Stimulated activated CD4-positive, alpha-beta T cell treated with anti-CD3 and anti-CD28 coated beads, Interleukin-1b, Interleukin-23, amount 100 ng/mL, for 24 hours (primary cell): Measurements from ENCODE around the gene PBX1.
A peak's percentile ranks its signal among the peaks of the same experiment; 100 is the strongest.
"Not testable (repeated sequence)": the region's sequence is repeated elsewhere in the genome, so short reads cannot be mapped to it uniquely, and the experiment has no call there.

ENCODE experiments used
- DNase-seq, 4 experiments: peaks; one replicate each; pipeline ENCODE4 v3.0.0-alpha.2; 2020; ENCODE audit warnings: low read depth in 4 of 4, low spot score in 1 of 4

Gene PBX1

GRCh38 chr1:164558461-164559341, at the start of gene PBX1:
TSS of gene PBX1 (plus strand) at chr1:164559184.
- DNase-seq: peak; percentile 16 to 63 (median 50)

- DNase-seq: no peak
Observed at GRCh38 chr1:164510435-164510834, 48.5 kb upstream of the PBX1 start.

- DNase-seq: no peak
Observed at GRCh38 chr1:164511001-164511705, 47.8 kb upstream of the PBX1 start.

- DNase-seq: no peak
Observed at GRCh38 chr1:164515231-164515630, 43.8 kb upstream of the PBX1 start.

- DNase-seq: no peak
Observed at GRCh38 chr1:164515711-164516331, 43.2 kb upstream of the PBX1 start.

- no peak for DNase-seq
Observed at GRCh38 chr1:164516591-164516990, 42.4 kb upstream of the PBX1 start.

- DNase-seq: no peak
Observed at GRCh38 chr1:164518692-164519332, 40.2 kb upstream of the PBX1 start.

- no peak for DNase-seq
Observed at GRCh38 chr1:164519426-164519825, 39.6 kb upstream of the PBX1 start.

- no peak for DNase-seq
Observed at GRCh38 chr1:164524810-164525209, 34.2 kb upstream of the PBX1 start.

GRCh38 chr1:164534863-164535610, 23.9 kb upstream of the PBX1 start:
- no peak for DNase-seq

- not testable (repeated sequence) for DNase-seq
Observed at GRCh38 chr1:164552463-164552988, 6.5 kb upstream of the PBX1 start.

- no peak for DNase-seq
Observed at GRCh38 chr1:164557270-164557669, 1.7 kb upstream of the PBX1 start.

GRCh38 chr1:164559342-164560051, 513 bp downstream of the PBX1 start:
- no peak for DNase-seq

GRCh38 chr1:164560121-164560541, 1.1 kb downstream of the PBX1 start:
- DNase-seq: no peak

- no peak for DNase-seq
Observed at GRCh38 chr1:164560556-164560955, 1.6 kb downstream of the PBX1 start.

GRCh38 chr1:164561007-164561406, 2.0 kb downstream of the PBX1 start:
- no peak for DNase-seq

- DNase-seq: no peak
Observed at GRCh38 chr1:164561472-164561871, 2.5 kb downstream of the PBX1 start.

- no peak for DNase-seq
Observed at GRCh38 chr1:164562061-164562460, 3.1 kb downstream of the PBX1 start.

- no peak for DNase-seq
Observed at GRCh38 chr1:164562511-164562910, 3.5 kb downstream of the PBX1 start.
